HG03060 (cell line): ENCODE results near the gene RNF130.

Experiments used
- ATAC-seq: cut with Tn5 transposase; IDR thresholded peaks from one replicate; pipeline ENCODE4 v1.9.1; 2021; ENCODE audit warnings: low read depth, moderate number of reproducible peaks; ENCODE audit not compliant: unreplicated experiment

RNF130 gene

GRCh38 chr5:180071531-180072255 is at the start of gene RNF130:
Gene RNF130 (minus strand): TSS chr5:180071759. CDS start chr5:180071702, 57 bp downstream.
- no peak for ATAC-seq

GRCh38 chr5:180120237-180121101 is 48.9 kb upstream of the RNF130 start:
- ATAC-seq, result no peak

GRCh38 chr5:180119903-180120236 is 48.3 kb upstream of the RNF130 start:
- ATAC-seq, result no peak

GRCh38 chr5:180119031-180119902 is 47.7 kb upstream of the RNF130 start:
- no peak for ATAC-seq

GRCh38 chr5:180118391-180118791 is 46.8 kb upstream of the RNF130 start:
- ATAC-seq, result no peak

GRCh38 chr5:180117000-180117725 is 45.6 kb upstream of the RNF130 start:
- no peak for ATAC-seq

GRCh38 chr5:180116077-180116999 is 44.8 kb upstream of the RNF130 start:
- no peak for ATAC-seq

GRCh38 chr5:180115326-180116076 is 43.9 kb upstream of the RNF130 start:
- no peak for ATAC-seq

GRCh38 chr5:180114304-180115003 is 42.9 kb upstream of the RNF130 start:
- ATAC-seq, result no peak

GRCh38 chr5:180113660-180114303 is 42.2 kb upstream of the RNF130 start:
- no peak for ATAC-seq

- ATAC-seq, result no peak
These were observed 40.8 kb upstream of the RNF130 start for GRCh38 chr5:180112181-180112861.

GRCh38 chr5:180111273-180112002 is 39.9 kb upstream of the RNF130 start:
- no peak for ATAC-seq

GRCh38 chr5:180109920-180110319 is 38.4 kb upstream of the RNF130 start:
- no peak for ATAC-seq

GRCh38 chr5:180107005-180107404 is 35.4 kb upstream of the RNF130 start:
- no peak for ATAC-seq

- no peak for ATAC-seq
These were observed 34.3 kb upstream of the RNF130 start for GRCh38 chr5:180105827-180106312.

- ATAC-seq, result no peak
These were observed 32.6 kb upstream of the RNF130 start for GRCh38 chr5:180104168-180104530.
